GM19324 (cell line): ENCODE data around the gene MTLN.
"Not testable (repeated sequence)": the region's sequence is repeated elsewhere in the genome, so short reads cannot be mapped to it uniquely, and the experiment has no call there.

Experiments
- ATAC-seq: cut with Tn5 transposase; IDR thresholded peaks from one replicate; pipeline ENCODE4 v1.9.1; 2021; ENCODE audit warnings: mild to moderate bottlenecking, moderate library complexity; ENCODE audit not compliant: unreplicated experiment, low FRiP score

The MTLN gene

DNA sequence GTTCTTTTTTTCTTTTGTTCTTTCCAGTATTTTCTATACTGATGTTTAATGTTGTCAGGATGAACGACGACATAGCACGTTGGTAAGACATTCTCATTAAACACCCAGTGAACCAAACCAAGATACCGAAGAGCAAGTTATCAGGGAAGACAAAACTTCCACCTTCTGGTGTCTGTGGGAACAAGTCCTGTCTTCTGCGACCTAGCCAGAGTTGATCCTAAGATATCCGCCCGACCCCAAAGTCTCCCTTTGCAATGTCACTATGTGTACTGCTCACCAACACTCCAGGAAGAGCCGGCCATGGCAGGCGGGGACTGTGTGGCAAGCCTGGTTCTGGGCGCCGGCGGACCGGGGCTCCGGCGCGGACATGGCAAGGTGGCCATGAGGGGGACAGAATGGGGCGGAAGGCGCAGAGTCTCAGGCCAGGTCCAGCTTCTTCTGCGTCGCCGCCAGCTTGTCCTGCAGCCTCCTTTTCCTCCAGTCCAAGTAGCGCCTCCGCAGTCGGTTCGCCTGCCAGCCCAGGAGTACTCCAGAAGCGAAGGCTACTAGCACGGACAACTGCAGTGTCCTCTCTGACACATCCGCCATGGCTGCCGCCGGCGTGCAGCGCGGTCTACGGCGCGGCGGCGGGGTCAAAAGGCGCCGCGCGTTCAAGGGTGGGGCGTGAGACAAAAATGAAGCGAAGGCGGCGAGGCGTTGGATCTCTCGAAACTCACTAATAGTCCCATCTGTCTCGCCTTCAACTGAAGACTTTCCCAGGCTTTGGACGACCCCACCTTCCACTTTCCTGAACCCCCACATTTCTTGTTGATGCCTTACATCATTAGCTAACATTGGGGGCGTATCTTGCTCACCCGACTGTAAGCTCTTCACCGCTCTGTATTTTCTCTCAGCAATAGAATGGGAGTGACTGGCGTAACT, at the start of gene MTLN:
MTLN (minus strand) TSS at position 610 of the 921 bp plus-strand sequence; CDS start at position 588, 22 bp downstream.
- peak; percentile 71 for ATAC-seq

GRCh38 chr2:110261910-110262309, 49.6 kb upstream of the MTLN start:
- not testable (repeated sequence) for ATAC-seq

DNA sequence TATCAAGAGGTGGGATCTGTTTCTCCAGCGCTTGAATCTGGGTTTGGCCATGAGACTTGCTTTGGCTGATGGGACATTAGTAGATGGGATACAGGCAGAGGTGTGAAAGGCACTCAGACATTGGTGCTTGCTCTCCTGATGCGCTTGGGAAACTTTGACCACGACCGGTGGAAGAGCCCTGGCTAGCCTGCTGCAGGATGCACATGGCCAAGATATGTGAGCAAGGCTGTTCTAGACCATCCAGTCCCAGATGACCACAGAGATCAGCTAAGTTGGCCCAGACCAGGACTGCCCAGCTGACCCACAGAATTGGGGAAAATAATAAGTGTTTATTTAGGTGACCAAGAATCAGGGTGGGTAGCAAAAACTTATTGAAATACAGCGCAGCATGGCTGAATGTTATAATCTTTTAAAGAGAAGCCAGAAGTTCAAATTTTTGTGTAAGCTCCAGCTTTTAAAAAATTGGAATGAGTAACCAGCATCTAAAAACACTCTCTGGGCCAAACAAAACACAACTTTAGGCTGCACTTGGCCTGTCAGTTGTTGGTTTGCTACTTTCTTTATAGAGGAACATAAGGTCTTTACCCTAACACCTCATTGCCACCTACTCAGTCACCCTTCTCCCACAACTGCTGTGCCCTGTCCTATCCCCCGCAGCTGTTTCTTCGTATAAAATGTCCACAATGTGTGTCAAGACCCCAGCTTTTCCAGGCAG, 35.9 kb upstream of the MTLN start:
- ATAC-seq: not testable (repeated sequence)

DNA sequence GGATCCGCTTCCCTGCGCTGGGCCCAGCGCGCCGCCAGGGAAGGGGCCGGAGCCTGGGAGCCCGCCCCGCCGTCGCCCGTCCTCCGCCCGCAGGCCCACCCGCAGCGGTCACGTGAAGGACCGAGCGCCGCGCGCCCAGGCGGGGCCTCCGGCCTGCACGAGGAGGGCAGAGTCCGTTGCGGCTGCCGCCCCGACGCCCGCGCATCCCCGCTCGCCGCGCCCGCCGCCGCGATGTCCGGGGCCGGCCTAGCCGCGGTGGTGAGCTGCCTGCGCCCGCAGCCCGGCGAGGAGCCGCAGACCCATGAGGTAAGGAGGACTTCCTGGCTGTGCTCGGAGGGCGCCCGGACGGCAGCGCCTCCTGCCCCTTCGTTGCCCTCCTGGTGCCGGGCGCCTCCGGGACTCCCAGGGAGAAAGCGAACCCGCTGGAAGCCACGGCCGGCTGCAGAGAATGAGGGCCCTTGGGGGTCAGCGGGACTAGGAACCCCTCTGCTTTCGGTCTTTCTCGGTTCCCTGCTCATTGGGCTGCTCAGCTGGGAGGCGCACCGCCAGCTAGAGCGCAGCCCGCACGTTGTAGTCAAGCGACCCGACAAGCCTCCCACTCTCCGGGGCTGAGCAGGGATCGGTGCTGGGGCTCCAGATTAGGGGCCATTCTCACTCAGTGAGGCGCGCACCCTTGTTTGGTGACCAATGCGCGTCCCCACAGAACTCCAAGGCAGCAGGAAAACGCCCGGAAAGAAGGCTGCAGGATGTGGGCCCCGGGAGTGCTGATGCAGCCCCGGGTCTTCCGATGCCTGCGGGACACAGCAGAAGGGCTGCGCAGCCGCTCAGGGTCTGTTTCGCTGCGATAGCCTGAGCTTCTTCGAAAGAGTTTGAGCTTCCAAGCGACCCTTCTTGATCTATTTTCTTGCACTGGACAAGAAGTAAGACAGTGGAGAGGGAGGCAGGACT, 33.4 kb upstream of the MTLN start:
- not testable (repeated sequence) for ATAC-seq

GRCh38 chr2:110243283-110243682, 30.9 kb upstream of the MTLN start:
- not testable (repeated sequence) for ATAC-seq

DNA sequence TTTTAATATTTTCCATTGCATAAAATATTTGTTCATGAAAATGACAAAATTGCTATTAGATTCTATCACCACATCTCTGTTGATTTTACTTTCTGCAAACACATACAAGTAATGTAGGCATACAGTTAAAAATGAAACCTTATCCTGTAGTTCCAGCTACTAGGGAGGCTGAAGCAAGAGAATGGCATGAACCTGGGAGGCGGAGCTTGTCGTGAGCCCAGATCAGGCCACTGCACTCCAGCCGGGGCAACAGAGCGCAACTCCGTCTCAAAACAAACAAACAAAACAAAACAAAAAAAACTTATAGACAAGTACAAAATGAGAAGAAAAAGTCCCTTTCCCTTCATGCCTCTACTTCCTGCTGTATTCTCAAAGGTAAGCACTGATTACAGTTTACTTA, 22.2 kb upstream of the MTLN start:
- not testable (repeated sequence) for ATAC-seq

GRCh38 chr2:110229886-110230285, 17.5 kb upstream of the MTLN start:
- ATAC-seq: not testable (repeated sequence)

GRCh38 chr2:110222626-110223025, 10.3 kb upstream of the MTLN start:
- ATAC-seq: not testable (repeated sequence)

- ATAC-seq: no peak
Measured at GRCh38 chr2:110221938-110222337, 9.6 kb upstream of the MTLN start.

- no peak for ATAC-seq
Measured at GRCh38 chr2:110220190-110220564, 7.8 kb upstream of the MTLN start.

GRCh38 chr2:110219496-110220189, 7.3 kb upstream of the MTLN start:
- no peak for ATAC-seq

DNA sequence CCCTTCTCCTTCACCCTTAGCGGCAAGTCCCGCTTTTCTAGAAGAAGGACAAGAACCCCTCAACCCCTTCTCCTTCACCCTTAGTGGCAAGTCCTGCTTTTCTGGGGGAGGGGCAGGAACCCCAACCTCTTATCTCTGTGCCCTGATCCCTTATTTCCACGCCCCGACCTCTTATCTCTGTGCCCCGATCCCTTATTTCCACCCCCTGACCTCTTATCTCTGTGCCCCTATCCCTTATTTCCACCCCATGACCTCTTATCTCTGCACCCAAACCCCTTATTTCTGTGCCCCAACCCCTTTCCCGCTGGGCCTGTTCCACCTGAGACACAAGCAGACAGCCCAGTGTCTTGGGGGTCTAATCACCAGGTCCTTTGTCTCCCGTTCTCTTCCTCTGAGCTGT, 6.5 kb upstream of the MTLN start:
- not testable (repeated sequence) for ATAC-seq

- no peak for ATAC-seq
Measured at GRCh38 chr2:110216803-110217202, 4.5 kb upstream of the MTLN start.

- ATAC-seq: no peak
Measured at GRCh38 chr2:110216199-110216598, 3.9 kb upstream of the MTLN start.

DNA sequence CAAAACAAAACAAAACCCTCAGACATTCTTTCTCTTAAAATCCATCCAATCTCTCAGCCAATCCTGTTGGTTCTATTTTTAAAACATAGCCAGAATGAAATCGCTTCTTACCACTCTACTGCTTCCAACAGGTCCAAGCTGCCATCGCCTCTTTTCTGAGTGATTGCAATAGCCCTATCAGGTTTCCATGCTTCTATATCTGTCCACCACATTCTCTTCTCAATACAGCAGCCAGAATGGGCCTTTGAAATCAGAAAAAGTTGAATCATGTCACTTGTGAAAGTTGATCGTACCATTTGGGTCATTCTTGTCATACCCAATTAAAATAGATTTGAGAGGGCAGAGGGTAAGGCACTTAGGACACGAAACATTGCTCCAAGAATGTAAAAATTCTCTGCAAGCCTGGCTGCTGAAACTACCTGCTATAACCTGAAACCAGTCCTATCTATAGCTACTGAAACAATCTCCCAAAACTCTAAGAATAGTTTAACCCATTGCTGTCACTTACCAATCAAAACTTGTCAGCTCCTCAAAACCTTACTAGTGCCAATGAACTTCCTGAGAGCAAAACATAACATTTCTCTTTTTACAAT, 3.3 kb upstream of the MTLN start:
- ATAC-seq: no peak

DNA sequence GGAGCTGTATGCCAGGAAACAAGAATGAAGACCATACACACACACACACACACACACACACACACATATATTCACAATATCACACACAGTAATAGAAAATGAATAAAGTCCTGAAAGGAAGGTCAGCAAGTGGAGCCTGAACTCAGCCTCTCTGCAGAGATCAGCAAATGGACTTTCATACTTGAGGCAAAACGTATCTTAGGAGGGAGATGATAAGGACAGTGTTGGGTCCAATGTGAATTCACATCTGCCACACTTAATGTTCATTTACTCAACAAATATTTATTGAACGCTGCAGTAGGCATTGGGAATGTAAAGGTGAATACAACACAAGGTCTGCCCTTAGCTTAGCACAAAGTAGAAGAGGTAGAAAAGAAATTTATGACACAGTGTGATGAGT, 2.7 kb upstream of the MTLN start:
- no peak for ATAC-seq

- not testable (repeated sequence) for ATAC-seq
Measured at GRCh38 chr2:110213522-110213921, 1.2 kb upstream of the MTLN start.

GRCh38 chr2:110205660-110206455, 6.5 kb downstream of the MTLN start:
- no peak for ATAC-seq
